Colonic mucosa (tissue), 4 donors: ENCODE measurements around the gene CEP19. TPM values are rescaled to one million over a fixed set of nuclear protein-coding genes. Genes with fewer than 3 reads are reported as not detected.
"Not testable (repeated sequence)": the region's sequence is repeated elsewhere in the genome, so short reads cannot be mapped to it uniquely, and the experiment has no call there.

Source experiments
- DNase-seq: peaks from one replicate; pipeline ENCODE4 v3.0.0-alpha.2; 2020
- H3K27ac ChIP-seq: fragments of 200-600 bp; one replicate; pipeline ENCODE4 v1.8.0; 2021
- H3K27me3 ChIP-seq: fragments of 200-600 bp; one replicate; pipeline ENCODE4 v1.8.0; 2021
- H3K36me3 ChIP-seq: fragments of 200-600 bp; one replicate; pipeline ENCODE4 v1.8.0; 2021
- H3K4me1 ChIP-seq: fragments of 200-600 bp; one replicate; pipeline ENCODE4 v1.8.0; 2021; ENCODE audit warnings: mild to moderate bottlenecking
- H3K4me3 ChIP-seq: fragments of 200-600 bp; one replicate; pipeline ENCODE4 v1.8.0; 2021
- H3K9ac ChIP-seq, 2 donors: one replicate each; pipeline ENCODE4 v1.7.0; 2013; ENCODE audit warnings: control low read depth in 2 of 2, low read depth in 2 of 2, low read length in 2 of 2
- H3K9me3 ChIP-seq: fragments of 200-600 bp; one replicate; pipeline ENCODE4 v1.8.0; 2021
- CTCF ChIP-seq: fragments of 200-600 bp; IDR thresholded peaks from one replicate; pipeline ENCODE4 v1.8.0; 2022; ENCODE audit warnings: antibody characterized with exemption, mild to moderate bottlenecking
- intact Hi-C: fragments of 100-400 bp; cut with DNase I; formaldehyde crosslinking; loops from one replicate; pipeline ENCODE4 v1.14.1; 2022
- total RNA-seq, 2 donors: library from RNA; stranded (reverse); fragmentation: NEBNext Ultra II Directional in 1 of 2; extraction: Animal tissue kit (Norgen Biotek cat#: 25700) in 1 of 2; gene quantifications; one replicate each; pipeline ENCODE4 v1.2.1, GENCODE V29; 2021
- donor health status: healthy.
- donor health status: DM: no; HTN: no; CAD: no.
- donor health status: DM: no; HTN: no; CAD: no.

Gene CEP19
- total RNA-seq, 2 donors from 2014 or later: 0.56 to 0.89 TPM

- DNase-seq: no peak
- intact Hi-C loops: no loop called here
- H3K27me3 ChIP-seq: no peaks in the 10 kb centered on the region
- H3K27ac ChIP-seq: no peak overlapping the region
- H3K9ac ChIP-seq: no peak overlapping the region
- no peaks in the 10 kb centered on the region for H3K9me3 ChIP-seq
- no peak overlapping the region for H3K4me3 ChIP-seq
- no peaks in the 10 kb centered on the region for H3K36me3 ChIP-seq
- H3K4me1 ChIP-seq: peaks cover 4% of the 10 kb centered on the region
- no peak for TF ChIP-seq CTCF
These were observed 41.2 kb upstream of the CEP19 start for GRCh38 chr3:196753201-196753600.

- Histone ChIP-seq H3K9me3 (no peaks in the 10 kb centered on the region), H3K36me3 (no peaks in the 10 kb centered on the region), H3K9ac (no peak overlapping the region), H3K4me1 (peaks cover under 1% of the 10 kb centered on the region), H3K27ac (no peak overlapping the region), H3K27me3 (no peaks in the 10 kb centered on the region), H3K4me3 (no peak overlapping the region)
- intact Hi-C loops: no loop called here
- TF ChIP-seq CTCF: no peak
- DNase-seq: no peak
These were observed 37.1 kb upstream of the CEP19 start for GRCh38 chr3:196749125-196749524.

- H3K9me3 ChIP-seq, H3K4me1 ChIP-seq, H3K4me3 ChIP-seq, H3K27ac ChIP-seq, H3K27me3 ChIP-seq, DNase-seq, H3K9ac ChIP-seq, H3K36me3 ChIP-seq, intact Hi-C loops: not testable (repeated sequence)
These were observed 31.5 kb upstream of the CEP19 start for GRCh38 chr3:196743569-196743968.

- Histone ChIP-seq H3K9ac (peak overlapping the region; percentile 28 to 95), H3K27me3 (no peaks in the 10 kb centered on the region), H3K36me3 (no peaks in the 10 kb centered on the region), H3K27ac (peak overlapping the region; percentile 100), H3K4me3 (peak overlapping the region; percentile 93), H3K9me3 (no peaks in the 10 kb centered on the region), H3K4me1 (no peaks in the 10 kb centered on the region)
- DNase-seq: no peak
- intact Hi-C loops: no loop called here
- no peak for TF ChIP-seq CTCF
These were observed 29.3 kb upstream of the CEP19 start for GRCh38 chr3:196741249-196741889.

GRCh38 chr3:196740481-196741248, 28.6 kb upstream of the CEP19 start:
- intact Hi-C loops: no loop called here
- Histone ChIP-seq H3K27me3 (no peaks in the 10 kb centered on the region), H3K4me3 (peak overlapping the region; percentile 93), H3K9ac (peak overlapping the region; percentile 95 to 98), H3K27ac (peak overlapping the region; percentile 100), H3K4me1 (no peaks in the 10 kb centered on the region), H3K36me3 (no peaks in the 10 kb centered on the region), H3K9me3 (no peaks in the 10 kb centered on the region)
- peak; percentile 59 for DNase-seq
- TF ChIP-seq CTCF: no peak
